GM21381 (cell line): ENCODE results near the gene NDUFB2.
"Not testable (repeated sequence)": the region's sequence is repeated elsewhere in the genome, so short reads cannot be mapped to it uniquely, and the experiment has no call there.

ENCODE experiments used
- ATAC-seq: cut with Tn5 transposase; IDR thresholded peaks from one replicate; pipeline ENCODE4 v1.9.1; 2021; ENCODE audit warnings: mild to moderate bottlenecking, moderate library complexity; ENCODE audit not compliant: unreplicated experiment

Gene NDUFB2

DNA sequence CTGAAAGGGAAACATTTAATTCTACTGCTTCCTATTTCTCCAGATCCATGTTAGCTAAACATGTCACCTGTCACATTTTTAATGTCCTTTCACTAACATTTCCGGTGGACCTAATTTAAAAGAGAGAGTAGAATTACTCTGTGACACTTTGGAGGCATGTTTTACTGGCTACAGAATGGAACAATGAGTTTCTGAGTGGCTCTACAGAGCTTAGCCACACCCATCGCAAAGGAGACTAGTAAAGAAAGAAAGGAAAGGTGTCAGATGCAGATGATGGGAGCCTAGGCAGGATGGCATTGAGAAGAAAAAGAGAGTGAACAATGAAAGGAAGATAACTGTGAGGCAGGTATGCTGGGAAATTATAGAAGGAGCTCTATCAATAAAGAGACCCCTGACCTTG, 35.9 kb downstream of the NDUFB2 start:
- no peak for ATAC-seq

DNA sequence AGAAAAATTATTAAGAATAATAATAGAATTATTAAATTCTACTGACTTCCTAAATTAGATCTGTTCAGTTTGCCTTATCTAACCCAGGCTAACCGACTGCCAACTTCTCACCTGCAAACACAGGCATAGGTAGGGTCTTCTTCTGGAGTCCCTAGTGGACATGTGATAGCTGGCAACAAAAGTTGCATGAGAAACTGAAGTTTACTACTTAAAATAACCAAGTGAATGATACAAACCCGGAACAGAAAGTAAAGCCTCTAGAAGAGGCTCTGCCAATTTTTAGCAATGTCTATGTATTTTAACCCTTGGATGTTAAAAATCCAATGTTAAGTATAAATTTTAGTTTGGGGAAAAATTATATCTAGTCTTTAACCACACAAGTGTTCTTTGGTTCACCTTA, 37.6 kb downstream of the NDUFB2 start:
- ATAC-seq: no peak

GRCh38 chr7:140734729-140735128, 38.2 kb downstream of the NDUFB2 start:
- ATAC-seq: no peak

DNA sequence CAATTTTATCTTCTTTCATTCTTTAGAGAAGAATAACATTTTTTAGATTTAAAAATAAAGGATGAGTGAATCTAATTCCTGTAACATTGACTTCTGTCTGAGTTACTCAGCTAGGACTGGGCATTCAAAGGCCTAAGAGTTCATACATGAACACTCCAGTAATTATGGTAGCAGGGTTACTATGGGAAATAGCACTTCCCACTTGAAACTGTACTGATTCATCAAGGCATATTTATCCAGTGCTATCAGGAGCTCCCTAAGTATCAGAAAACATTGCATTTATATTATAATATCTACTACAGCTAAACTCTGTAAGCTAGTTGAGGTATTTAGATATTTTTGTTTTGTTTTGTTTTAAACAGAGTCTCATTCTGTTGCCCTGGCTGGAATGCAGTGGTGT, 41.8 kb downstream of the NDUFB2 start:
- no peak for ATAC-seq

DNA sequence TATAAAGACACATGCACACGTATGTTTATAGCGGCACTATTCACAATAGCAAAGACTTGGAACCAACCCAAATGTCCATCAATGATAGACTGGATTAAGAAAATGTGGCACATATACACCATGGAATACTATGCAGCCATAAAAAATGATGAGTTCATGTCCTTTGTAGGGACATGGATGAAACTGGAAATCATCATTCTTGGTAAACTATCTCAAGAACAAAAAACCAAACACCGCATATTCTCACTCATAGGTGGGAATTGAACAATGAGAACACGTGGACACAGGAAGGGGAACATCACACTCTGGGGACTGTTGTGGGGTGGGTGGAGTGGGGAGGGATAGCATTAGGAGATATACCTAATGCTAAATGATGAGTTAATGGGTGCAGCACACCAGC, 46.7 kb downstream of the NDUFB2 start:
- ATAC-seq: not testable (repeated sequence)

DNA sequence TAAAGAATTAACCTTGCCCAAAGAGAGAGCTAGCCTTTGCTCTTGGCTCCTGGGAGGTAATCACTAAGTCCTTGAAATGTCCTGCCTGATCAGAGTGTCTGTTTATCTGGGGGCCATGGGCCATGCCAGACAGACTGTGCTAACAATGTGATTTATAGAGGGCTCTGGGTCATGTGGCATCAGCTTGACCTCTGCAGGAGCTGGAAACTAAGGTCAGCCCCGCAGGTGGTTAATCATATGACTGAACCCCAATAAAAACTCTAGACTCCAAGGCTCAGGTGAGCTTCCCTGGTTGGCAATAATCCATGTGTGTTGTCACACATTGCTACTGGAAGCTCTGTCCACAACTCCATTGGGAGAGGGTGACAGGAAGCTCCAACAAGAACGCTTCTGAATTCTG, 47.5 kb downstream of the NDUFB2 start:
- no peak for ATAC-seq

GRCh38 chr7:140745266-140746058, 49.0 kb downstream of the NDUFB2 start:
- no peak for ATAC-seq

- no peak for ATAC-seq
Measured at GRCh38 chr7:140746751-140747150, 50.2 kb downstream of the NDUFB2 start.

DNA sequence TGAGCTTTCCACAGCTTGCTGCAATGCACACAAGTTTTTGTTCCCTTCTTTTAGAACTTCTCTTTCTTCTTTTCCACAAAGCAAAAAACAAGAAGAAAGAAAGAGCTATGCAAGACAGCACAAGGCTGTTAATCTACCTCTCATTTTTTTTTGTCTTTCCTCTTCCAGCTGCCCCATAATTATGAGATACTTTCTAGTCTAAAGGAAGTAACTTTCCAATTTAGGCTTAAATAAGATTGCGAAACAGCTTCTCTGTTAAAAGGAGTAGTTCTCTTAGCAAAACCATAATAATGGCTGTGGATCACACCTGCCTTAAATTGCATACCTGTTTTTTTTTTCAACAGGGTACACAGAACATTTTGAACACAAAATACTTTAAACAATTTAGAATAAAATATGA, 56.0 kb downstream of the NDUFB2 start:
- ATAC-seq: no peak

DNA sequence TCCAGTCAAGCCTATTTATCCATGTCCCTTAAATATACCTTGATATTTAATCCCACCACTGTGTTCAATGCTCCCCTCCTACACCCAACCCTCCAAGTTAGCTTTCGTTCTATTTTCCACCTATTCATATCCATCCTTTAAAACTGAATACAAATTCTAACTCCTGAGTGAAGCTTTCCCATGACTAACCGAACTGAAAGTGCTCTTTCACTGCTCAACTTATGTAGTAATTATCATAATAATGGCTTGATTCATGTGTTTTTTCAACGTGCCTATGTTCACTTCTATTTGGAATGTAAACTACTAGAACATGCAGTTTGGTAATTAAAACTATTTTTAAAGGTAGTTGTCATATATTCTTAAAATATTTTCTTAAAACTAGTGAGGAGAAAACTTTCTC, 58.0 kb downstream of the NDUFB2 start:
- no peak for ATAC-seq
